ENCODE results near the gene ATXN1.

DNA sequence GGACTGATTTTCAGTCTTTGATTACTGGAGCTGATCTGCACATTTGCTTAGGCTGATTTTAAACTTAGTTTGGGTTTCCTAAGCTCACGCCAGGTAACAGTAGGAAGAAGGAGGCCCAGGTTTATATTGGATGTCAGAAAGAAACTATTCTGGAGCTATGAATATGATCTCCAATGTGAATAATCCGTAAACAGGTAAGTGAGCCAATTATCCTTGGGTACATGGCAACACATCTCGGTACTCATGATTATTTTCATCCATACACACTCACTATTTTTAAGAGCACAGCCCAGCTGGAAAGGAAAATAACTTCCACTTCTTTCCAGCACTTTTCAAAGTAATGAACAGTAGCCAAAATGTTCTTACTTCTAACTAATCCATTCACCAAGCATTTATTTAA, 7.0 kb downstream of the ATXN1 start:
- TF ChIP-seq, protein P1, sequence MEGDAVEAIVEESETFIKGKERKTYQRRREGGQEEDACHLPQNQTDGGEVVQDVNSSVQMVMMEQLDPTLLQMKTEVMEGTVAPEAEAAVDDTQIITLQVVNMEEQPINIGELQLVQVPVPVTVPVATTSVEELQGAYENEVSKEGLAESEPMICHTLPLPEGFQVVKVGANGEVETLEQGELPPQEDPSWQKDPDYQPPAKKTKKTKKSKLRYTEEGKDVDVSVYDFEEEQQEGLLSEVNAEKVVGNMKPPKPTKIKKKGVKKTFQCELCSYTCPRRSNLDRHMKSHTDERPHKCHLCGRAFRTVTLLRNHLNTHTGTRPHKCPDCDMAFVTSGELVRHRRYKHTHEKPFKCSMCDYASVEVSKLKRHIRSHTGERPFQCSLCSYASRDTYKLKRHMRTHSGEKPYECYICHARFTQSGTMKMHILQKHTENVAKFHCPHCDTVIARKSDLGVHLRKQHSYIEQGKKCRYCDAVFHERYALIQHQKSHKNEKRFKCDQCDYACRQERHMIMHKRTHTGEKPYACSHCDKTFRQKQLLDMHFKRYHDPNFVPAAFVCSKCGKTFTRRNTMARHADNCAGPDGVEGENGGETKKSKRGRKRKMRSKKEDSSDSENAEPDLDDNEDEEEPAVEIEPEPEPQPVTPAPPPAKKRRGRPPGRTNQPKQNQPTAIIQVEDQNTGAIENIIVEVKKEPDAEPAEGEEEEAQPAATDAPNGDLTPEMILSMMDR (conservative IDR thresholded peaks at IDR 0.05; ENCODE audit: low read length) = no peak
- TF ChIP-seq EZH2phosphoT487 (IDR thresholded peaks at IDR 0.05; ENCODE audit: borderline replicate concordance) = no peak

Data from Loucy (cell line).